PC-3 (cell line): ENCODE measurements around the gene BLOC1S2.

ENCODE experiments used
- EZH2 ChIP-seq: fragments of 300-600 bp; sonication (generic); IDR thresholded peaks from one replicate; pipeline ENCODE4 v1.6.1; 2017; ENCODE audit warnings: antibody characterized with exemption, mild to moderate bottlenecking, low read length; ENCODE audit not compliant: unreplicated experiment
- TF ChIP-seq, protein P1 (sequence below): fragments of 300-600 bp; sonication (generic); conservative IDR thresholded peaks from 2 replicates; pipeline ENCODE4 v1.5.1; 2017; ENCODE audit warnings: antibody characterized with exemption, low read depth, mild to moderate bottlenecking, low read length

DNA sequence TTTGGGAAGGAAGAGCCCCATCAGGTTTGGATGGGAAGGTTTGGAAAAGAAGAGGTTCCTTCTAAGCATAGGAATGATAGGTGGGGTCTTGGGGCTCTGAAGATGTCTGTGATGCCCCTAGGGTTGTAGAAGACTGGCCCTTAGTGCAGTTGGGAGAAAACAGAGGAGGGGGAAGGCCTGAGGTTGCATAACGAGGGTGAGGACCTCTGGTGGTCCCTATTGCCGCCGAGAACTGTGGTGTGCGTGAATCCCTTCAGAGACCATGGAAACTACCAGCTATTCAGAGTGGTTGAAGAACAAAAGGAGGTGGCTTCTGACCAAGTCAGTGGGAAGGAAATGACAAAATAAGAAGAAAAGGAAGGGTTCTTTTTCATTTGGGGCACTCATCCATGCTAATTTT, 46.6 kb upstream of the BLOC1S2 start:
- TF ChIP-seq, protein P1, sequence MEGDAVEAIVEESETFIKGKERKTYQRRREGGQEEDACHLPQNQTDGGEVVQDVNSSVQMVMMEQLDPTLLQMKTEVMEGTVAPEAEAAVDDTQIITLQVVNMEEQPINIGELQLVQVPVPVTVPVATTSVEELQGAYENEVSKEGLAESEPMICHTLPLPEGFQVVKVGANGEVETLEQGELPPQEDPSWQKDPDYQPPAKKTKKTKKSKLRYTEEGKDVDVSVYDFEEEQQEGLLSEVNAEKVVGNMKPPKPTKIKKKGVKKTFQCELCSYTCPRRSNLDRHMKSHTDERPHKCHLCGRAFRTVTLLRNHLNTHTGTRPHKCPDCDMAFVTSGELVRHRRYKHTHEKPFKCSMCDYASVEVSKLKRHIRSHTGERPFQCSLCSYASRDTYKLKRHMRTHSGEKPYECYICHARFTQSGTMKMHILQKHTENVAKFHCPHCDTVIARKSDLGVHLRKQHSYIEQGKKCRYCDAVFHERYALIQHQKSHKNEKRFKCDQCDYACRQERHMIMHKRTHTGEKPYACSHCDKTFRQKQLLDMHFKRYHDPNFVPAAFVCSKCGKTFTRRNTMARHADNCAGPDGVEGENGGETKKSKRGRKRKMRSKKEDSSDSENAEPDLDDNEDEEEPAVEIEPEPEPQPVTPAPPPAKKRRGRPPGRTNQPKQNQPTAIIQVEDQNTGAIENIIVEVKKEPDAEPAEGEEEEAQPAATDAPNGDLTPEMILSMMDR: no peak
- TF ChIP-seq EZH2: no peak
